Endothelial cell of umbilical vein (primary cell): ENCODE results near the gene TES.

Source experiments
- EZH2 ChIP-seq: IDR thresholded peaks from 2 replicates; pipeline ENCODE4 v1.6.1; 2012; ENCODE audit warnings: borderline replicate concordance, low read depth, mild to moderate bottlenecking, moderate library complexity, low read length, inconsistent platforms; ENCODE audit not compliant: severe bottlenecking
- FOS ChIP-seq: IDR thresholded peaks from 2 replicates; pipeline ENCODE4 v1.6.1; 2011; ENCODE audit warnings: mild to moderate bottlenecking, low read length, moderate library complexity, borderline replicate concordance; ENCODE audit not compliant: insufficient read depth
- JUN ChIP-seq: IDR thresholded peaks from 2 replicates; pipeline ENCODE4 v1.6.1; 2011; ENCODE audit warnings: borderline replicate concordance, low read depth; ENCODE audit not compliant: insufficient read length, insufficient read depth
- MAX ChIP-seq: IDR thresholded peaks from 2 replicates; pipeline ENCODE4 v1.6.1; 2011; ENCODE audit not compliant: insufficient read depth, insufficient read length
- POLR2A ChIP-seq: IDR thresholded peaks from 2 replicates; pipeline ENCODE4 v1.6.1; 2012; ENCODE audit warnings: low read depth, mild to moderate bottlenecking, control low read depth, low read length
- POLR2AphosphoS5 ChIP-seq: IDR thresholded peaks from 2 replicates; pipeline ENCODE4 v1.6.1; 2012; ENCODE audit warnings: low read depth, mild to moderate bottlenecking, control low read depth, low read length, moderate library complexity; ENCODE audit not compliant: insufficient read depth
- TF ChIP-seq, protein P1 (sequence below), 2 donors: IDR thresholded peaks; 1 replicate in 1 of 2; 2 replicates in 1 of 2; pipeline ENCODE4 v1.5.1; 2011; ENCODE audit warnings: low read length in 2 of 2, mild to moderate bottlenecking in 2 of 2, moderate library complexity in 2 of 2, control low read depth in 1 of 2, inconsistent platforms in 1 of 2, low read depth in 1 of 2; ENCODE audit not compliant: insufficient read depth in 1 of 2; ENCODE audit errors: extremely low read depth in 1 of 2

DNA sequence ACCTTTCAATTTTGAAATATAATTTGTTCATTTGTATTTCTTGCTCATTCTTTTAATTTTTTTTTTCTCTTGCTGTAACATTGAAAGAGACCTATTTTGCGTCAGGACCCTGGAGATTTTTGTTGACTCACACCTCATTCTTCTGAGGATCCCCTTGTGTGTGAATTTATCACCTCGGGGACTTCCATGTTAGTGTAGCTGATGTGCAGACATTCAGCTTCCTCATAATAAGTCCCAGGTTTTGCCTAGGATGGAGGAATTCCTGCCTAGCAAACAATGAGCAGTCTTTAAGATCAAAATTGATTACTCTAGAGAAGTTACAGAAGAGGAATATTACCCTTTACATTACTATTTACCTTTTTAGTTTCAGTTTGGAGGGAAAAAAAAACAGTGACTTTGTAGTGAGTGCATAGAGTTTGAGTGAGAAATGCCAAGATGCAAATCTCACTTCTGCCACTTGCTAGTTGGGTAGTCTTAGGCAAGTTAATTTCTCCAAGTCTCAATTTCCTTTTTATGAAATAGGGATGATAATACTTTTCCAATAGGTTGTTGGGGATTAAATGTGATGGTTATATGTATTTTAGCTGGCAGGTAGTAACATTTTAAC, 14.3 kb downstream of the TES start:
- no peak for TF ChIP-seq POLR2AphosphoS5
- TF ChIP-seq, protein P1, sequence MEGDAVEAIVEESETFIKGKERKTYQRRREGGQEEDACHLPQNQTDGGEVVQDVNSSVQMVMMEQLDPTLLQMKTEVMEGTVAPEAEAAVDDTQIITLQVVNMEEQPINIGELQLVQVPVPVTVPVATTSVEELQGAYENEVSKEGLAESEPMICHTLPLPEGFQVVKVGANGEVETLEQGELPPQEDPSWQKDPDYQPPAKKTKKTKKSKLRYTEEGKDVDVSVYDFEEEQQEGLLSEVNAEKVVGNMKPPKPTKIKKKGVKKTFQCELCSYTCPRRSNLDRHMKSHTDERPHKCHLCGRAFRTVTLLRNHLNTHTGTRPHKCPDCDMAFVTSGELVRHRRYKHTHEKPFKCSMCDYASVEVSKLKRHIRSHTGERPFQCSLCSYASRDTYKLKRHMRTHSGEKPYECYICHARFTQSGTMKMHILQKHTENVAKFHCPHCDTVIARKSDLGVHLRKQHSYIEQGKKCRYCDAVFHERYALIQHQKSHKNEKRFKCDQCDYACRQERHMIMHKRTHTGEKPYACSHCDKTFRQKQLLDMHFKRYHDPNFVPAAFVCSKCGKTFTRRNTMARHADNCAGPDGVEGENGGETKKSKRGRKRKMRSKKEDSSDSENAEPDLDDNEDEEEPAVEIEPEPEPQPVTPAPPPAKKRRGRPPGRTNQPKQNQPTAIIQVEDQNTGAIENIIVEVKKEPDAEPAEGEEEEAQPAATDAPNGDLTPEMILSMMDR (IDR thresholded peaks at IDR 0.05; ENCODE audit: extremely low read depth in 1 of 2, insufficient read depth in 1 of 2, low read depth in 1 of 2, low read length in 2 of 2), result no peak
- no peak for TF ChIP-seq EZH2
- TF ChIP-seq POLR2A, result no peak
- TF ChIP-seq MAX, result no peak
- no peak for TF ChIP-seq JUN
- TF ChIP-seq FOS, result no peak
